Measurements from ENCODE around the gene SMURF2. TPM values are rescaled to one million over a fixed set of nuclear protein-coding genes. Genes with fewer than 3 reads are reported as not detected.

The SMURF2 gene
- total and polyA plus RNA-seq, 9 of the 15 experiments (the other 6 are each of a cell fraction or from before 2014, with no cell fraction given): 3.8 to 22.0 (median 14.8) TPM

- TF ChIP-seq ZNF407 (IDR thresholded peaks at IDR 0.05; ENCODE audit: low read depth) (no peak), ZSCAN29 (IDR thresholded peaks at IDR 0.05) (no peak), ZSCAN32 (CRISPR knock-in tag; IDR thresholded peaks at IDR 0.05) (no peak), PTTG1 (tag; IDR thresholded peaks at IDR 0.05; ENCODE audit: low read depth) (no peak)
Measured at GRCh38 chr17:64702815-64703214, 40.7 kb upstream of the SMURF2 start (continued).

All from K562 (cell line).